Endodermal cell (in vitro differentiated cells): ENCODE data around the gene ATL3. TPM values are rescaled to one million over a fixed set of nuclear protein-coding genes. Genes with fewer than 3 reads are reported as not detected.

Source experiments
- DNase-seq: peaks from one replicate; pipeline ENCODE4 v3.0.0-alpha.2; 2017
- H3K27ac ChIP-seq: 2 replicates; pipeline ENCODE4 v1.5.1; 2013; ENCODE audit warnings: mild to moderate bottlenecking, low read depth, low read length, moderate library complexity
- H3K27me3 ChIP-seq: 2 replicates; pipeline ENCODE4 v1.6.1; 2013; ENCODE audit warnings: mild to moderate bottlenecking, low read length, moderate library complexity; ENCODE audit not compliant: insufficient read depth, control insufficient read depth, poor library complexity, severe bottlenecking
- H3K36me3 ChIP-seq: 2 replicates; pipeline ENCODE4 v1.7.0; 2013; ENCODE audit warnings: mild to moderate bottlenecking, low read length, moderate library complexity; ENCODE audit not compliant: control insufficient read depth, insufficient read depth
- H3K4me1 ChIP-seq: one replicate; pipeline ENCODE4 v1.7.0; 2013; ENCODE audit warnings: low read length; ENCODE audit not compliant: control insufficient read depth, insufficient read depth
- H3K4me3 ChIP-seq: 2 replicates; pipeline ENCODE4 v1.5.1; 2013; ENCODE audit warnings: mild to moderate bottlenecking, low read length, moderate library complexity
- H3K9ac ChIP-seq: 2 replicates; pipeline ENCODE4 v1.6.1; 2013; ENCODE audit warnings: mild to moderate bottlenecking, low read length, moderate library complexity; ENCODE audit not compliant: poor library complexity, severe bottlenecking; ENCODE audit errors: extremely low read depth
- H3K9me3 ChIP-seq: 2 replicates; pipeline ENCODE4 v1.6.1; 2013; ENCODE audit warnings: mild to moderate bottlenecking, low read length, moderate library complexity; ENCODE audit not compliant: control insufficient read depth
- H3K27ac Mint-ChIP-seq: 2 replicates; pipeline ENCODE4 v1.8.0; 2020; ENCODE audit warnings: mixed read lengths
- H3K27me3 Mint-ChIP-seq: 2 replicates; pipeline ENCODE4 v1.8.0; 2021; ENCODE audit warnings: mild to moderate bottlenecking, mixed read lengths; ENCODE audit not compliant: insufficient read depth
- H3K36me3 Mint-ChIP-seq: 2 replicates; pipeline ENCODE4 v1.8.0; 2020; ENCODE audit warnings: low read depth, mixed read lengths
- H3K4me1 Mint-ChIP-seq: 2 replicates; pipeline ENCODE4 v1.8.0; 2020; ENCODE audit warnings: mixed read lengths
- H3K4me3 Mint-ChIP-seq: 2 replicates; pipeline ENCODE4 v1.8.0; 2020; ENCODE audit warnings: mild to moderate bottlenecking, moderate library complexity, mixed read lengths
- H3K9me3 Mint-ChIP-seq: 2 replicates; pipeline ENCODE4 v1.8.0; 2020; ENCODE audit warnings: mild to moderate bottlenecking, mixed read lengths
- WGBS, 2 experiments: methylation state at CpG; one replicate each; pipeline versions ENCODE4 v1.1.5 to v1.1.7; 2013; ENCODE audit warnings: missing lambda C conversion rate in 2 of 2, mixed read lengths in 1 of 2; ENCODE audit not compliant: insufficient coverage in 1 of 2, insufficient read length in 1 of 2; 5-methylcytosine and 5-hydroxymethylcytosine counted together
- total RNA-seq, 2 donors: library from RNA; stranded (reverse); fragmentation: NEBNext Ultra II Directional in 1 of 2; extraction: Animal tissue kit (Norgen Biotek cat#: 25700) in 1 of 2; gene quantifications; 2 replicates in 1 of 2; 3 replicates in 1 of 2; pipeline ENCODE4 v1.2.1, GENCODE V29; 2021
- TF ChIP-seq, protein P1 (sequence below): fragments of 200-600 bp; sonication (generic); conservative IDR thresholded peaks from 2 replicates; pipeline ENCODE4 v1.5.0; 2021; ENCODE audit warnings: antibody characterized with exemption, mild to moderate bottlenecking

The ATL3 gene
- total RNA-seq, 2 donors from 2014 or later = 33.8 to 38.0 TPM

GRCh38 chr11:63599211-63600122 is 71.7 kb downstream of the ATL3 start:
- H3K4me1 ChIP-seq = no peaks in the 10 kb centered on the region
- Mint-ChIP-seq H3K36me3 (peaks cover 25% of the 10 kb centered on the region), H3K27me3 (no peaks in the 10 kb centered on the region), H3K27ac (no peak overlapping the region), H3K4me1 (peaks cover 3% of the 10 kb centered on the region), H3K9me3 (peaks cover 20% of the 10 kb centered on the region), H3K4me3 (no peak overlapping the region)
- no peak overlapping the region for H3K4me3 ChIP-seq
- peaks cover 6% of the 10 kb centered on the region for H3K9me3 ChIP-seq
- H3K9ac ChIP-seq = no peak overlapping the region
- no peak for DNase-seq
- TF ChIP-seq, protein P1, sequence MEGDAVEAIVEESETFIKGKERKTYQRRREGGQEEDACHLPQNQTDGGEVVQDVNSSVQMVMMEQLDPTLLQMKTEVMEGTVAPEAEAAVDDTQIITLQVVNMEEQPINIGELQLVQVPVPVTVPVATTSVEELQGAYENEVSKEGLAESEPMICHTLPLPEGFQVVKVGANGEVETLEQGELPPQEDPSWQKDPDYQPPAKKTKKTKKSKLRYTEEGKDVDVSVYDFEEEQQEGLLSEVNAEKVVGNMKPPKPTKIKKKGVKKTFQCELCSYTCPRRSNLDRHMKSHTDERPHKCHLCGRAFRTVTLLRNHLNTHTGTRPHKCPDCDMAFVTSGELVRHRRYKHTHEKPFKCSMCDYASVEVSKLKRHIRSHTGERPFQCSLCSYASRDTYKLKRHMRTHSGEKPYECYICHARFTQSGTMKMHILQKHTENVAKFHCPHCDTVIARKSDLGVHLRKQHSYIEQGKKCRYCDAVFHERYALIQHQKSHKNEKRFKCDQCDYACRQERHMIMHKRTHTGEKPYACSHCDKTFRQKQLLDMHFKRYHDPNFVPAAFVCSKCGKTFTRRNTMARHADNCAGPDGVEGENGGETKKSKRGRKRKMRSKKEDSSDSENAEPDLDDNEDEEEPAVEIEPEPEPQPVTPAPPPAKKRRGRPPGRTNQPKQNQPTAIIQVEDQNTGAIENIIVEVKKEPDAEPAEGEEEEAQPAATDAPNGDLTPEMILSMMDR = no peak
- H3K36me3 ChIP-seq = peaks cover 5% of the 10 kb centered on the region
- no peak overlapping the region for H3K27ac ChIP-seq
- H3K27me3 ChIP-seq = no peaks in the 10 kb centered on the region
- WGBS, 2 experiments = 92% methylated on average over 2 to 7 of the region's 7 CpGs

- H3K9me3 ChIP-seq = peaks cover 6% of the 10 kb centered on the region
- H3K9ac ChIP-seq = no peak overlapping the region
- no peak overlapping the region for H3K4me3 ChIP-seq
- TF ChIP-seq, protein P1 = no peak
- peaks cover 20% of the 10 kb centered on the region for H3K9me3 Mint-ChIP-seq
- no peak overlapping the region for H3K4me3 Mint-ChIP-seq
- no peaks in the 10 kb centered on the region for H3K27me3 Mint-ChIP-seq
- H3K4me1 Mint-ChIP-seq = peaks cover 3% of the 10 kb centered on the region
- H3K27ac Mint-ChIP-seq = no peak overlapping the region
- no peak for DNase-seq
- H3K36me3 ChIP-seq = peaks cover 5% of the 10 kb centered on the region
- no peak overlapping the region for H3K27ac ChIP-seq
- H3K4me1 ChIP-seq = no peaks in the 10 kb centered on the region
- H3K36me3 Mint-ChIP-seq = peaks cover 25% of the 10 kb centered on the region
- 88 to 89% methylated on average over 1 to 4 of the region's 4 CpGs for WGBS, 2 experiments
- H3K27me3 ChIP-seq = no peaks in the 10 kb centered on the region
Observed at GRCh38 chr11:63598556-63598955, 72.6 kb downstream of the ATL3 start.

DNA sequence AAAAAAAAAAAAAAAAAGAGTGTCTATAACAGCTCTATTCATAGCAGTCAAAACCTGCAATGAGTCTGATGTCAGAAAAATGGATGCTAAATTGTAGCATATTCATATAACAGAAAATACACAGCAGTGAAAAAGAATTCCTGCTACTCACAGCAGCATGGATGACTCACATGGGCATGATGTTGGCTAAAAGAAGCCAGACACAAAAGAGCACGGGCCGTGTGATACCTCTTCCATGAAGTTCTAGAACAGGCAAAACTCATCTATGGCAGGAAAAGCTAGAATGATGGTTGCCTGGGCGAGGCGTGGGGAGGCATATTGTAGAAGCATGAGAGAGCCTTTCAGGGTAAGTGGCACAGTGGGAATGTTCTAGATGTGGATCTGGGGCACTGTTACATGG is 75.9 kb downstream of the ATL3 start:
- H3K36me3 Mint-ChIP-seq = peaks cover 37% of the 10 kb centered on the region
- H3K4me3 Mint-ChIP-seq = no peak overlapping the region
- 85 to 89% methylated on average over 4 of the region's 4 CpGs for WGBS, 2 experiments
- no peaks in the 10 kb centered on the region for H3K27me3 Mint-ChIP-seq
- Histone ChIP-seq H3K9me3 (peaks cover 6% of the 10 kb centered on the region), H3K36me3 (peaks cover 5% of the 10 kb centered on the region), H3K9ac (no peak overlapping the region), H3K27ac (no peak overlapping the region), H3K4me1 (no peaks in the 10 kb centered on the region), H3K4me3 (no peak overlapping the region), H3K27me3 (no peaks in the 10 kb centered on the region)
- H3K27ac Mint-ChIP-seq = no peak overlapping the region
- H3K4me1 Mint-ChIP-seq = no peaks in the 10 kb centered on the region
- peaks cover 20% of the 10 kb centered on the region for H3K9me3 Mint-ChIP-seq
- peak; percentile 7 for DNase-seq
- TF ChIP-seq, protein P1 = no peak
